Measurements from ENCODE around the gene FNDC11. TPM values are rescaled to one million over a fixed set of nuclear protein-coding genes. Genes with fewer than 3 reads are reported as not detected.

Gene FNDC11
- total RNA-seq, 2 experiments from 2014 or later, result 1.7 to 1.8 TPM

GRCh38 chr20:63602321-63602720 lies 48.4 kb downstream of the FNDC11 start:
- peaks cover 16% of the 10 kb centered on the region for H3K4me1 ChIP-seq (ENCODE audit: insufficient read depth, low read length)
- CTCF ChIA-PET, result no interaction called here
- no peak for TF ChIP-seq CTCF (IDR thresholded peaks at IDR 0.05)
- H3K27ac ChIP-seq (ENCODE audit: low read depth in 1 of 2, low read length in 2 of 2), result peak overlapping the region in 1 of 2 donors; percentile 30
- H3K4me3 Mint-ChIP-seq, result no peak overlapping the region
- H3K27me3 Mint-ChIP-seq, result no peaks in the 10 kb centered on the region
- H3K27ac Mint-ChIP-seq, result no peak overlapping the region
- no peak overlapping the region for H3K4me3 ChIP-seq (ENCODE audit: low read length)
- no peaks in the 10 kb centered on the region for H3K27me3 ChIP-seq (ENCODE audit: control insufficient read depth in 1 of 2, insufficient read depth in 2 of 2, low read length in 2 of 2)
- intact Hi-C loops (cut with DNase I, micrococcal nuclease), result no loop called here
- peaks cover 46% of the 10 kb centered on the region for H3K36me3 Mint-ChIP-seq (ENCODE audit: low read depth)
- ATAC-seq (ENCODE audit: poor library complexity) (no peak), DNase-seq (no peak)
- POLR2A ChIA-PET, result interaction anchor here (0.9 kb wide), 1 partner anchor 39 kb away, joined by 4 read pairs; no protein-coding TSS in a partner anchor
- no peaks in the 10 kb centered on the region for H3K4me1 Mint-ChIP-seq (ENCODE audit: low read depth)
- no peaks in the 10 kb centered on the region for H3K9me3 Mint-ChIP-seq
- H3K9me3 ChIP-seq (ENCODE audit: control insufficient read depth in 1 of 2, insufficient read depth in 1 of 2, low read length in 2 of 2), result peaks cover 0 to 10% of the 10 kb centered on the region in 2 experiments
- H3K36me3 ChIP-seq (ENCODE audit: insufficient read depth, low read length), result peaks cover 48% of the 10 kb centered on the region

Other genes with a start within 250 kb of the FNDC11 start
- gene CHRNA4, start 192.8 kb upstream of the FNDC11 start, total RNA-seq, result not detected
- not detected for gene KCNQ2, start 81.5 kb upstream of the FNDC11 start, total RNA-seq
- gene EEF1A2, start 55.1 kb upstream of the FNDC11 start, total RNA-seq, result 1 to 10 TPM in 1 of 2 experiments, under 1 TPM in 1; 0.92 to 1.1 TPM
- gene PPDPF, start 33.4 kb upstream of the FNDC11 start, total RNA-seq, result 100 to 1,000 TPM; 249 to 251 TPM
- under 1 TPM; 0.19 to 0.22 TPM for gene PTK6, start 16.8 kb upstream of the FNDC11 start, total RNA-seq
- not detected for gene SRMS, start 6.4 kb upstream of the FNDC11 start, total RNA-seq
- gene HELZ2, start 20.1 kb downstream of the FNDC11 start, total RNA-seq, result 10 to 100 TPM; 57.7 to 59.6 TPM
- gene GMEB2, start 72.9 kb downstream of the FNDC11 start, total RNA-seq, result 10 to 100 TPM; 32.9 to 34.0 TPM
- 100 to 1,000 TPM; 122 to 127 TPM for gene STMN3, start 99.3 kb downstream of the FNDC11 start, total RNA-seq
- gene RTEL1, start 104.2 kb downstream of the FNDC11 start, total RNA-seq, result 10 to 100 TPM; 25.5 to 27.6 TPM
- 1 to 10 TPM; 2.5 to 2.6 TPM for gene TNFRSF6B, start 142.5 kb downstream of the FNDC11 start, total RNA-seq
- gene ARFRP1, start 153.8 kb downstream of the FNDC11 start, total RNA-seq, result 10 to 100 TPM; 34.5 to 35.7 TPM
- gene ZGPAT, start 153.9 kb downstream of the FNDC11 start, total RNA-seq, result 10 to 100 TPM; 28.2 to 33.4 TPM
- 100 to 1,000 TPM; 149 to 165 TPM for gene LIME1, start 182.5 kb downstream of the FNDC11 start, total RNA-seq
- gene SLC2A4RG, start 185.6 kb downstream of the FNDC11 start, total RNA-seq, result 100 to 1,000 TPM; 123 to 125 TPM